Left ventricle myocardium superior (tissue), 1 donor: ENCODE measurements around the gene ABLIM1. TPM values are rescaled to one million over a fixed set of nuclear protein-coding genes. Genes with fewer than 3 reads are reported as not detected.

Experiments used
- total RNA-seq: library from RNA; stranded (reverse); fragmentation: NEBNext Ultra II Directional; extraction: Animal tissue kit (Norgen Biotek cat#: 25700); gene quantifications from one replicate; pipeline ENCODE4 v1.2.1, GENCODE V29; 2021
- donor health status: DM: no; HTN: yes; CAD: no; lungs with severe emphysema.

ABLIM1 gene
- total RNA-seq, 1 donor from 2014 or later: 808 TPM

Other genes starting within 250 kb of the ABLIM1 start
- 29.4 TPM for gene FHIP2A, start 163.5 kb upstream of the ABLIM1 start, total RNA-seq